K562 (cell line): ENCODE data around the gene SLC30A9. TPM values are rescaled to one million over a fixed set of nuclear protein-coding genes. Genes with fewer than 3 reads are reported as not detected.
A peak's percentile ranks its signal among the peaks of the same experiment; 100 is the strongest.

ENCODE experiments used
- ATAC-seq: fragments of 200-7000 bp; cut with Tn5 transposase; 3 replicates; pipeline ENCODE4 v1.9.1; 2020; ENCODE audit warnings: moderate library complexity
- Bru-seq: library from RNA; stranded (reverse); fragments of 400-500 nt; gene quantifications from one replicate; lab custom pipeline; 2021; lab: Mats Ljungman, UMichigan
- BruChase-seq, 2 experiments: library from RNA; stranded (reverse); fragments of 400-500 nt; gene quantifications; one replicate each; lab custom pipeline; 2021; lab: Mats Ljungman, UMichigan
- BruUV-seq: library from RNA; stranded (reverse); fragments of 400-500 nt; replicated peaks from 2 replicates; lab custom pipeline; 2021; lab: Mats Ljungman, UMichigan
- CTCF ChIA-PET: fragments of 300-600 bp; formaldehyde crosslinking; extraction: SDS; loops from one replicate; lab custom pipeline; 2021; ENCODE audit warnings: low intra/inter-chr PET ratio; lab: Yijun Ruan, JAX
- POLR2A ChIA-PET: fragments of 300-600, 350-650 bp; sonication (Branson Sonifier 250); formaldehyde crosslinking; extraction: SDS; loops from one replicate; lab custom pipeline; 2021; ENCODE audit warnings: antibody characterized with exemption, inconsistent platforms; lab: Yijun Ruan, JAX
- DNase-seq, 4 experiments: peaks; one replicate each; pipeline versions ENCODE4 v3.0.0 to v3.0.0-alpha.2; 2011 to 2018; ENCODE audit warnings: low spot score in 3 of 4, mixed read lengths in 3 of 4; ENCODE audit errors: extremely low read depth in 1 of 4
- FAIRE-seq: peaks from 2 replicates; lab custom pipeline; 2011; peaks lifted over from hg19 to GRCh38; lab: Jason Lieb, UNC
- H2AFZ ChIP-seq: 2 replicates; pipeline ENCODE4 v1.6.0; 2011; ENCODE audit warnings: low read depth, low read length, control low read depth, inconsistent platforms
- H3K27ac ChIP-seq: fragments of 200-600 bp; 3 replicates; pipeline ENCODE4 v1.8.0; 2011; ENCODE audit warnings: low read depth, mild to moderate bottlenecking, control low read depth, inconsistent platforms, low read length, moderate library complexity, mixed read lengths; ENCODE audit errors: extremely low read depth
- H3K27me3 ChIP-seq, 2 experiments: fragments of 300-600 bp in 1 of 2; 2 replicates in 1 of 2; 3 replicates in 1 of 2; pipeline versions ENCODE4 v1.6.0 to v1.8.0; 2011; ENCODE audit warnings: inconsistent platforms in 2 of 2, low read length in 2 of 2, mild to moderate bottlenecking in 1 of 2, mixed read lengths in 1 of 2, moderate library complexity in 1 of 2; ENCODE audit not compliant: control insufficient read depth in 2 of 2, insufficient read depth in 2 of 2
- H3K36me3 ChIP-seq: fragments of 300-600 bp; 3 replicates; pipeline ENCODE4 v1.8.0; 2011; ENCODE audit warnings: mild to moderate bottlenecking, low read length, inconsistent platforms; ENCODE audit not compliant: control insufficient read depth, insufficient read depth
- H3K4me1 ChIP-seq, 2 experiments: fragments of 200-600 bp in 1 of 2; replicated peaks in 1 of 2; 2 replicates in 1 of 2; 3 replicates in 1 of 2; pipeline versions ENCODE4 v1.5.1 to v1.8.0; 2011; ENCODE audit warnings: inconsistent platforms in 2 of 2, low read length in 2 of 2, mild to moderate bottlenecking in 1 of 2, mixed read lengths in 1 of 2, moderate library complexity in 1 of 2; ENCODE audit not compliant: control insufficient read depth in 2 of 2, insufficient read depth in 2 of 2
- H3K4me2 ChIP-seq: 2 replicates; pipeline ENCODE4 v1.6.1; 2011; ENCODE audit warnings: low read length, control low read depth, inconsistent platforms, mixed read lengths; ENCODE audit not compliant: insufficient read depth
- H3K4me3 ChIP-seq: fragments of 200-600 bp; sonication (generic), shearing (Covaris generic); 2 replicates; pipeline ENCODE4 v1.5.1; 2016; ENCODE audit warnings: control low read depth, inconsistent platforms
- H3K79me2 ChIP-seq: fragments of 200-600 bp; 3 replicates; pipeline ENCODE4 v1.8.0; 2011; ENCODE audit warnings: low read length, inconsistent platforms; ENCODE audit not compliant: control insufficient read depth, insufficient read depth
- H3K9ac ChIP-seq, 2 experiments: 2 replicates each; pipeline versions ENCODE4 v1.6.0 to v1.6.1; 2011; ENCODE audit warnings: low read depth in 2 of 2, low read length in 2 of 2, control low read depth in 1 of 2, inconsistent platforms in 1 of 2, mild to moderate bottlenecking in 1 of 2, mixed read lengths in 1 of 2; ENCODE audit not compliant: insufficient read depth in 1 of 2
- H3K9me1 ChIP-seq: one replicate; pipeline ENCODE4 v1.6.0; 2011; ENCODE audit warnings: inconsistent platforms, mild to moderate bottlenecking, low read length, moderate library complexity; ENCODE audit not compliant: control insufficient read depth, insufficient read depth
- H3K9me3 ChIP-seq: replicated peaks from 2 replicates; pipeline ENCODE4 v1.5.1; 2011; ENCODE audit warnings: low read depth, low read length, inconsistent platforms; ENCODE audit not compliant: control insufficient read depth, insufficient read depth
- H4K20me1 ChIP-seq: replicated peaks from 2 replicates; pipeline ENCODE4 v1.6.1; 2011; ENCODE audit warnings: low read length, inconsistent platforms, mixed read lengths; ENCODE audit not compliant: control insufficient read depth, insufficient read depth
- DMBX1 ChIP-seq: fragments of 250-450 bp; sonication (Bioruptor Pico); IDR thresholded peaks from 2 replicates; pipeline ENCODE4 v1.8.0; 2022; ENCODE audit warnings: inconsistent platforms, mild to moderate bottlenecking, moderate library complexity, borderline replicate concordance
- PHF21A ChIP-seq: fragments of 450-650 bp; IDR thresholded peaks from 2 replicates; pipeline ENCODE4 v1.6.1; 2017; ENCODE audit warnings: low read depth, borderline replicate concordance
- ZNF41 ChIP-seq: fragments of 250-450 bp; sonication (Bioruptor Pico); conservative IDR thresholded peaks from 2 replicates; pipeline ENCODE4 v1.4.0; 2020; ENCODE audit warnings: mild to moderate bottlenecking
- WGBS: fragments of 100-300 bp; shearing (Covaris generic); methylation state at CpG from one replicate; pipeline ENCODE4 v1.1.6; 2016; ENCODE audit warnings: low coverage, mixed read lengths; ENCODE audit not compliant: insufficient coverage; ENCODE audit errors: missing lambda C conversion rate; 5-methylcytosine and 5-hydroxymethylcytosine counted together
- in situ Hi-C: fragments of 300-500 bp; cut with MboI; formaldehyde crosslinking; loops from 4 replicates; pipeline ENCODE4 v1.15.0; 2018; ENCODE audit warnings: inconsistent platforms, mixed read lengths
- intact Hi-C: fragments of 100-400 bp; cut with micrococcal nuclease; formaldehyde crosslinking; loops from 2 replicates; pipeline ENCODE4 v1.14.2; 2022
- long read RNA-seq, 3 experiments: library from polyadenylated mRNA in 2 of 3; library from RNA in 1 of 3; unstranded in 2 of 3; stranded (forward) in 1 of 3; transcript quantifications; one replicate each; pipeline ENCODE4 v2.0.0, GENCODE V29; 2019 to 2022
- polyA minus RNA-seq, 3 experiments: library from RNA; depleted of rRNA, polyadenylated mRNA; stranded (reverse); fragments of >200 nt; gene quantifications; 2 replicates each; pipeline ENCODE4 v1.2.3, GENCODE V29; 2011
- polyA plus RNA-seq, 8 experiments: library from polyadenylated mRNA; depleted of rRNA in 4 of 8; stranded (reverse) in 5 of 8; unstranded in 3 of 8; fragments of >200 nt; fragmentation: Nextera tagmentation in 2 of 8; fragmentation: Illumina TruSeq in 1 of 8; extraction: Ambion mirVana in 2 of 8; extraction: Trizol in 1 of 8; gene quantifications; 2 replicates each; pipeline versions ENCODE4 v1.2.1 to v1.2.3, GENCODE V29; 2011 to 2014; ENCODE audit warnings: inconsistent platforms in 1 of 8, missing spikeins in 1 of 8
- total RNA-seq, 7 experiments: library from RNA; depleted of rRNA in 6 of 7; stranded (reverse); fragments of >200 nt in 6 of 7; fragmentation: Illumina TruSeq in 2 of 7; extraction: Trizol in 2 of 7; gene quantifications; 2 replicates each; pipeline versions ENCODE4 v1.2.1 to v1.2.3, GENCODE V29; 2011 to 2021; ENCODE audit warnings: low replicate concordance in 1 of 7
- TF ChIP-seq, protein P1 (sequence below), 2 experiments: fragments of 450-650 bp in 1 of 2; sonication (generic) in 1 of 2; formaldehyde crosslinking in 1 of 2; IDR thresholded peaks in 1 of 2; conservative IDR thresholded peaks in 1 of 2; 2 replicates each; pipeline versions ENCODE4 v1.6.1 to v1.8.1; 2016 to 2023; ENCODE audit warnings: mild to moderate bottlenecking in 2 of 2, moderate library complexity in 2 of 2, inconsistent platforms in 1 of 2, missing genetic modification reagents in 1 of 2
- TF ChIP-seq, protein P2 (sequence below), 2 experiments: fragments of 450-650 bp; IDR thresholded peaks; 2 replicates each; pipeline ENCODE4 v1.6.1; 2018; ENCODE audit warnings: mild to moderate bottlenecking in 2 of 2, low read depth in 1 of 2; ENCODE audit not compliant: partially characterized antibody in 2 of 2
- TF ChIP-seq, protein P3 (sequence below): sonication (generic); IDR thresholded peaks from 2 replicates; pipeline ENCODE4 v1.6.1; 2016

Gene SLC30A9
- 35.4 and 63.7 TPM in 2 replicates for total RNA-seq (2011; cell fraction: chromatin; rRNA removed; ENCODE audit: low replicate concordance)
- 28.8 and 32.2 TPM in 2 replicates for total RNA-seq (2011; cell fraction: nucleolus; rRNA removed)
- total RNA-seq (2011; cell fraction: nucleoplasm; rRNA removed): 30.2 and 45.2 TPM in 2 replicates
- total RNA-seq (2014; rRNA removed) (41.7 and 44.2 TPM in 2 replicates), total RNA-seq (2014; rRNA removed; fragmentation: Illumina TruSeq; extraction: Trizol) (63.8 and 76.2 TPM in 2 replicates), total RNA-seq (2015; rRNA removed; fragmentation: Illumina TruSeq; extraction: Trizol) (63.6 and 70.5 TPM in 2 replicates), total RNA-seq (2021) (54.5 and 56.3 TPM in 2 replicates), polyA plus RNA-seq (2011; rRNA removed) (61.1 and 73.5 TPM in 2 replicates), polyA plus RNA-seq (2014; fragmentation: Illumina TruSeq; extraction: Trizol) (45.7 and 51.6 TPM in 2 replicates), polyA plus RNA-seq (2014; fragmentation: Nextera tagmentation; extraction: Ambion mirVana) (10 to 100 TPM; 14.7 to 16.6 TPM), polyA plus RNA-seq (2014; rRNA removed) (41.0 and 41.1 TPM in 2 replicates), polyA minus RNA-seq (2011; rRNA and poly(A)+ RNA removed) (88.7 and 105 TPM in 2 replicates), Bru-seq, nascent RNA (percentile 80 among the genes with signal in this experiment), BruChase-seq, experiment 1, labeled RNA remaining after a 2-hour chase (percentile 84 among the genes with signal in this experiment), BruChase-seq, experiment 2, labeled RNA remaining after a 6-hour chase (percentile 81 among the genes with signal in this experiment)
- 26.1 and 39.2 TPM in 2 replicates for polyA plus RNA-seq (2011; cell fraction: cytosol; rRNA removed)
- polyA plus RNA-seq (2011; cell fraction: nucleus; rRNA removed): 18.3 and 24.8 TPM in 2 replicates
- polyA plus RNA-seq (2012): 32.1 and 37.2 TPM in 2 replicates
- 44.9 and 47.5 TPM in 2 replicates for polyA minus RNA-seq (2011; cell fraction: cytosol; rRNA and poly(A)+ RNA removed)
- polyA minus RNA-seq (2011; cell fraction: nucleus; rRNA and poly(A)+ RNA removed): 42.4 and 48.4 TPM in 2 replicates
- long read RNA-seq, experiment 1, full-length matches to known transcripts: 185 of 304 reads
- long read RNA-seq, experiment 1, partial matches to known transcripts: 76 of 304 reads
- long read RNA-seq, experiment 1, other reads (novel, unspliced or antisense): 43 of 304 reads
- long read RNA-seq, experiment 2, full-length matches to known transcripts: 2 of 50 reads
- long read RNA-seq, experiment 2, partial matches to known transcripts: 5 of 50 reads
- long read RNA-seq, experiment 2, other reads (novel, unspliced or antisense): 43 of 50 reads
- long read RNA-seq, experiment 3, full-length matches to known transcripts: 23 of 57 reads
- long read RNA-seq, experiment 3, partial matches to known transcripts: 25 of 57 reads
- long read RNA-seq, experiment 3, other reads (novel, unspliced or antisense): 9 of 57 reads

DNA sequence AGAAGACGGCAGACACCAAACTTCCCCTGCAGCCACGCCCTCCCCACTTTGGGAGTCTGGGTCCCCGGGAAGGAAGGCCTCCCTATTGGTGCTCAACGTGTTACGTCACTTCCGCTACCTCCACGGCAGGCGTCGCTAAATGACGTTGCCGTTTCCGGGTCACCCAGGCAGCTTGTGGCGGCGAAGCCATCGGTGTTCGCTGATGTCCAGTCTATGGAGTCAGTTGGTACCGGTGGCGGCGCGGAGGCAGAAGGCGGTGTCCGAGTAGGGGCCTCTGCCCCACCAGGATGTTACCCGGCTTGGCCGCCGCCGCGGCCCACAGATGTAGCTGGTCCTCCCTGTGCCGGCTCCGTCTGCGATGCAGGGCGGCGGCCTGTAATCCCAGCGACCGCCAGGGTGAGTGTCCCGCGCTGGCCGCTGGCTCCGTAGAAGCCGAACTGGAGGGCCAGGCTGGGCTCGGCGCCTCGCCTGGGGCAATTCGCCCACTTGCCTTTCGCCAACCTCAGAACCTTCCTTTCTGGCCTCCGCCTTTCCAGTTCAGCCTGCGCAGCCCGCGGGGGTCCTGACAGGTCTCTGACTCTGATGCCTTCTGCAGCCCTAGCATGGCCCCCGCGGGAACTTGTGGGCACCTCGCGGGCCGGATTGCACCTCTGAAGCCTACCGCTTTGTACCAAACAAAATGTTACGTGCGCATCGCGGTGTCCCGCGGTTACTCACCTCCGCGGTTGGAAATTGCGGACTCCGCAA lies at the start of gene SLC30A9:
TSS of gene SLC30A9 (plus strand) at position 166 of the 747 bp plus-strand sequence. CDS start at position 288, 122 bp downstream.
- H3K27me3 ChIP-seq: no peaks in the 10 kb centered on the region
- DNase-seq (peak; percentile 94 to 98 (median 96)), ATAC-seq (peak; percentile 92), FAIRE-seq (peak; percentile 99)
- peak within 1 kb of the TSS; percentile 92 for H3K4me3 ChIP-seq
- POLR2A ChIA-PET: interaction anchor here (0.7 to 2.3 kb wide), 4 partner anchors 12 to 1555 kb away, joined by 3 to 5 read pairs (median 4); no protein-coding TSS in a partner anchor
- H3K9me1 ChIP-seq: no peaks in the 10 kb centered on the region
- CTCF ChIA-PET: no interaction called here
- peak within 1 kb of the TSS; percentile 95 for H3K4me2 ChIP-seq
- peak within 1 kb of the TSS; percentile 89 to 99 for H3K9ac ChIP-seq
- intact Hi-C loops (loop anchor here (5.0 kb wide), 1 partner anchor 53 kb away; the partner anchor contains the start of gene TMEM33), in situ Hi-C loops (no loop called here)
- peak within 1 kb of the TSS; percentile 87 for H3K27ac ChIP-seq
- peaks cover 8 to 9% of the 10 kb centered on the region in 2 experiments; a peak in 4 of 5 replicates for H3K4me1 ChIP-seq
- BruUV-seq: TSS peak; percentile 71
- peaks cover 47% of the 10 kb centered on the region for H3K79me2 ChIP-seq
- no peaks in the 10 kb centered on the region for H3K9me3 ChIP-seq
- H2AFZ ChIP-seq: peak within 1 kb of the TSS; percentile 97
- H3K36me3 ChIP-seq: peaks cover 2% of the 10 kb centered on the region; the same call in 1 of the 3 replicates
- peaks cover 6% of the 10 kb centered on the region; the same call in 1 of the 2 replicates for H4K20me1 ChIP-seq
- 1% methylated on average over 55 of the region's 64 CpGs for WGBS
- TF ChIP-seq, protein P1, sequence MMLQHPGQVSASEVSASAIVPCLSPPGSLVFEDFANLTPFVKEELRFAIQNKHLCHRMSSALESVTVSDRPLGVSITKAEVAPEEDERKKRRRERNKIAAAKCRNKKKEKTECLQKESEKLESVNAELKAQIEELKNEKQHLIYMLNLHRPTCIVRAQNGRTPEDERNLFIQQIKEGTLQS (IDR thresholded peaks at IDR 0.05): peak; percentile 94
- TF ChIP-seq, protein P1 (CRISPR knock-in tag; conservative IDR thresholded peaks at IDR 0.05): no peak
- no peak for TF ChIP-seq PHF21A
- no peak for TF ChIP-seq ZNF41
- TF ChIP-seq, protein P2, sequence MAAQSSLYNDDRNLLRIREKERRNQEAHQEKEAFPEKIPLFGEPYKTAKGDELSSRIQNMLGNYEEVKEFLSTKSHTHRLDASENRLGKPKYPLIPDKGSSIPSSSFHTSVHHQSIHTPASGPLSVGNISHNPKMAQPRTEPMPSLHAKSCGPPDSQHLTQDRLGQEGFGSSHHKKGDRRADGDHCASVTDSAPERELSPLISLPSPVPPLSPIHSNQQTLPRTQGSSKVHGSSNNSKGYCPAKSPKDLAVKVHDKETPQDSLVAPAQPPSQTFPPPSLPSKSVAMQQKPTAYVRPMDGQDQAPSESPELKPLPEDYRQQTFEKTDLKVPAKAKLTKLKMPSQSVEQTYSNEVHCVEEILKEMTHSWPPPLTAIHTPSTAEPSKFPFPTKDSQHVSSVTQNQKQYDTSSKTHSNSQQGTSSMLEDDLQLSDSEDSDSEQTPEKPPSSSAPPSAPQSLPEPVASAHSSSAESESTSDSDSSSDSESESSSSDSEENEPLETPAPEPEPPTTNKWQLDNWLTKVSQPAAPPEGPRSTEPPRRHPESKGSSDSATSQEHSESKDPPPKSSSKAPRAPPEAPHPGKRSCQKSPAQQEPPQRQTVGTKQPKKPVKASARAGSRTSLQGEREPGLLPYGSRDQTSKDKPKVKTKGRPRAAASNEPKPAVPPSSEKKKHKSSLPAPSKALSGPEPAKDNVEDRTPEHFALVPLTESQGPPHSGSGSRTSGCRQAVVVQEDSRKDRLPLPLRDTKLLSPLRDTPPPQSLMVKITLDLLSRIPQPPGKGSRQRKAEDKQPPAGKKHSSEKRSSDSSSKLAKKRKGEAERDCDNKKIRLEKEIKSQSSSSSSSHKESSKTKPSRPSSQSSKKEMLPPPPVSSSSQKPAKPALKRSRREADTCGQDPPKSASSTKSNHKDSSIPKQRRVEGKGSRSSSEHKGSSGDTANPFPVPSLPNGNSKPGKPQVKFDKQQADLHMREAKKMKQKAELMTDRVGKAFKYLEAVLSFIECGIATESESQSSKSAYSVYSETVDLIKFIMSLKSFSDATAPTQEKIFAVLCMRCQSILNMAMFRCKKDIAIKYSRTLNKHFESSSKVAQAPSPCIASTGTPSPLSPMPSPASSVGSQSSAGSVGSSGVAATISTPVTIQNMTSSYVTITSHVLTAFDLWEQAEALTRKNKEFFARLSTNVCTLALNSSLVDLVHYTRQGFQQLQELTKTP (IDR thresholded peaks at IDR 0.05; ENCODE audit: low read depth in 1 of 2, partially characterized antibody in 2 of 2): no peak
- TF ChIP-seq DMBX1 (CRISPR knock-in tag): no peak
- TF ChIP-seq, protein P3, sequence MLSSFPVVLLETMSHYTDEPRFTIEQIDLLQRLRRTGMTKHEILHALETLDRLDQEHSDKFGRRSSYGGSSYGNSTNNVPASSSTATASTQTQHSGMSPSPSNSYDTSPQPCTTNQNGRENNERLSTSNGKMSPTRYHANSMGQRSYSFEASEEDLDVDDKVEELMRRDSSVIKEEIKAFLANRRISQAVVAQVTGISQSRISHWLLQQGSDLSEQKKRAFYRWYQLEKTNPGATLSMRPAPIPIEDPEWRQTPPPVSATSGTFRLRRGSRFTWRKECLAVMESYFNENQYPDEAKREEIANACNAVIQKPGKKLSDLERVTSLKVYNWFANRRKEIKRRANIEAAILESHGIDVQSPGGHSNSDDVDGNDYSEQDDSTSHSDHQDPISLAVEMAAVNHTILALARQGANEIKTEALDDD: no peak
